ENCODE measurements around the gene PDF. TPM values are rescaled to one million over a fixed set of nuclear protein-coding genes. Genes with fewer than 3 reads are reported as not detected.

The PDF gene
- polyA plus RNA-seq, 1 donor: 2.9 TPM

DNA sequence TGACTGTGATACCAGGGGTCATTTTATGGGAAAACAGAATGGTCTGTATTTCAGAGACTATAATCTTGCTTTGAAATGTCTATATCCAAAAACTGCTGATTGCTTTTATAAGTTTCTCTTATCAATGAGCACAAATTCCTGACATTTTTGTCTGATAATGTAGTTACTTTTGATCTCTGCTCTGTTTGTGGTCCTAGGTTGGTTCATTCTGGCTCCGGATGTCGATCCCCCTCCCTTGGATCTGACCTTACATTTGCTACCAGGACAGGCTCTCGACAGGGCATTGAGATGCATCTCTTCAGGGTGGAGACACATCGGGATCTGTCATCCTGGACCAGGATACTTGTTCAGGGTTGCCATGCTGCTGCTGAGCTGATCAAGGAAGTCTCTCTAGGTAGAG is 46.5 kb downstream of the PDF start:
- no peak for DNase-seq

GRCh38 chr16:69277413-69277812 is 53.0 kb downstream of the PDF start:
- no peak for DNase-seq

Other genes with a start within 250 kb of the PDF start
- gene HAS3, start 224.9 kb downstream of the PDF start, polyA plus RNA-seq (ENCODE audit: insufficient read length): 4.2 TPM
- 158 TPM for gene CHTF8, start 198.0 kb downstream of the PDF start, polyA plus RNA-seq (ENCODE audit: insufficient read length)
- 64.8 TPM for gene UTP4, start 197.9 kb downstream of the PDF start, polyA plus RNA-seq (ENCODE audit: insufficient read length)
- 14.8 TPM for gene SNTB2, start 143.4 kb downstream of the PDF start, polyA plus RNA-seq (ENCODE audit: insufficient read length)
- gene VPS4A, start 19.2 kb downstream of the PDF start, polyA plus RNA-seq (ENCODE audit: insufficient read length): 52.9 TPM
- 39.5 TPM for gene COG8, start 9.0 kb upstream of the PDF start, polyA plus RNA-seq (ENCODE audit: insufficient read length)
- gene NIP7, start 9.2 kb upstream of the PDF start, polyA plus RNA-seq (ENCODE audit: insufficient read length): 38.9 TPM
- 2.6 TPM for gene TMED6, start 21.2 kb upstream of the PDF start, polyA plus RNA-seq (ENCODE audit: insufficient read length)
- gene TERF2, start 55.4 kb upstream of the PDF start, polyA plus RNA-seq (ENCODE audit: insufficient read length): 46.8 TPM
- 151 TPM for gene CYB5B, start 94.0 kb upstream of the PDF start, polyA plus RNA-seq (ENCODE audit: insufficient read length)
- gene NFAT5, start 235.4 kb upstream of the PDF start, polyA plus RNA-seq (ENCODE audit: insufficient read length): 68.1 TPM

Data from left kidney (tissue), 2 donors.